Epithelial cell of esophagus (primary cell): Measurements from ENCODE around the gene SFMBT2.
A peak's percentile ranks its signal among the peaks of the same experiment; 100 is the strongest.
"Not testable (repeated sequence)": the region's sequence is repeated elsewhere in the genome, so short reads cannot be mapped to it uniquely, and the experiment has no call there.

ENCODE experiments used
- DNase-seq: peaks from one replicate; pipeline ENCODE4 v3.0.0; 2010; ENCODE audit warnings: low read depth
- H3K4me3 ChIP-seq: 2 replicates; pipeline ENCODE4 v1.5.1; 2011; ENCODE audit warnings: mild to moderate bottlenecking, low read length, control low read depth
- TF ChIP-seq, protein P1 (sequence below): IDR thresholded peaks from 2 replicates; pipeline ENCODE4 v1.5.1; 2011; ENCODE audit warnings: low read depth, mild to moderate bottlenecking, low read length, control low read depth, inconsistent platforms; ENCODE audit not compliant: insufficient read depth; ENCODE audit errors: missing control alignments

The SFMBT2 gene

DNA sequence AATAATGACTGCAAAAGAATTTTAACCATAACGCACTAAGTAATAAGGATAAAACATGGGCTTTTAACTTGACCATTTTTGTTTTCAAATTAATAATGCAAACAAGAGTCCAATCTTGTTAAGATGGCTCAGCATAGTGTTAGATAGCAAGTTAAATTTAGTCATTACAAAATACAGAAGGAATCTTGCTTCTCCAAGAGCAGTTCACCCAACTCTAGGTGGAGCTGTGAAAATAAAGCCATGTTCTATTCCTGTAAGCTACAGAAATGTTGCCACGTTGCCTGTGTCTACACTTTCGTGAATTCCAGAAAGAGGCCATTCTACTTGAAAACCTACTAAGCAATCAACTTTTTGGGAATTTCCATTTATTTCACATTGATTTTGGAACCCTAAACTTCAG lies 191.9 kb downstream of the SFMBT2 start:
- DNase-seq, result peak; percentile 2
- TF ChIP-seq, protein P1, sequence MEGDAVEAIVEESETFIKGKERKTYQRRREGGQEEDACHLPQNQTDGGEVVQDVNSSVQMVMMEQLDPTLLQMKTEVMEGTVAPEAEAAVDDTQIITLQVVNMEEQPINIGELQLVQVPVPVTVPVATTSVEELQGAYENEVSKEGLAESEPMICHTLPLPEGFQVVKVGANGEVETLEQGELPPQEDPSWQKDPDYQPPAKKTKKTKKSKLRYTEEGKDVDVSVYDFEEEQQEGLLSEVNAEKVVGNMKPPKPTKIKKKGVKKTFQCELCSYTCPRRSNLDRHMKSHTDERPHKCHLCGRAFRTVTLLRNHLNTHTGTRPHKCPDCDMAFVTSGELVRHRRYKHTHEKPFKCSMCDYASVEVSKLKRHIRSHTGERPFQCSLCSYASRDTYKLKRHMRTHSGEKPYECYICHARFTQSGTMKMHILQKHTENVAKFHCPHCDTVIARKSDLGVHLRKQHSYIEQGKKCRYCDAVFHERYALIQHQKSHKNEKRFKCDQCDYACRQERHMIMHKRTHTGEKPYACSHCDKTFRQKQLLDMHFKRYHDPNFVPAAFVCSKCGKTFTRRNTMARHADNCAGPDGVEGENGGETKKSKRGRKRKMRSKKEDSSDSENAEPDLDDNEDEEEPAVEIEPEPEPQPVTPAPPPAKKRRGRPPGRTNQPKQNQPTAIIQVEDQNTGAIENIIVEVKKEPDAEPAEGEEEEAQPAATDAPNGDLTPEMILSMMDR, result no peak
- no peak overlapping the region for H3K4me3 ChIP-seq

GRCh38 chr10:7212696-7213095 lies 198.1 kb downstream of the SFMBT2 start:
- not testable (repeated sequence) for DNase-seq, H3K4me3 ChIP-seq

DNA sequence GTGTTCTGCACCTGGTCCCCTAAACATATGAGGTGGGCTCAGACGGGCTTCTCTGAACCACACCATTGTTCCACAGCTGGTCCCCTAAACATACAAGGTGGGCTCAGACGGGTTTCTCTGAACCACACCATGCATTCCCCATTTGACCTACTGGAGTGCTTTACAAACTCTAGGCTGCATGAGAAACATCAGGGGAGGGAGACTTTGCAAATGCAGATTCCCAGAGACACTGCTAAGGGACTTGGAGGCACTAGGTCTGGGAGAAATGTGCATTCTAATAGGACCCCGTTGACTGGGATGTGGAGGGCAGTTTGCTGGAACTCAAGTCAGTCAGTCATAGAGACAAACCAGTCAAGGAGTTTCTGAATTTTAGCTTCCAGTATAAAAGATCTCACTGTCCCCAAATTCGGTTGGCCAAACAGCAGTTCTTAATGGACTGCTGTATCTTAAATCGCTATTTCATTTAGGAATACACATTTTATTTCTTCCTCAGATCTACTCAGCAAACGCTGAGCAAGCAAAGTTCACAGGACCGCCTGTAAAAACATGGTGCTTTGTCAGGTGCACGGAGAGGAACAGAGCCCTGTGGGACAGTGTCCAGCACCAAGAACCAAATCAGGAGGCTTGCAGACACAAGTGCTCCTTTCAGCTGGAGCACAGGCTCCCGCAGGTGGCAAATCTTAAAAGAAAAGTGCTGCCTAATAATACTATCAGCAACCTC lies 198.8 kb downstream of the SFMBT2 start:
- TF ChIP-seq, protein P1, result no peak
- H3K4me3 ChIP-seq, result no peak overlapping the region
- DNase-seq, result no peak

- TF ChIP-seq, protein P1, result no peak
- no peak for DNase-seq
- H3K4me3 ChIP-seq, result no peak overlapping the region
These were observed 200.3 kb downstream of the SFMBT2 start for GRCh38 chr10:7210516-7210915.

- no peak for DNase-seq
- TF ChIP-seq, protein P1, result no peak
- H3K4me3 ChIP-seq, result no peak overlapping the region
These were observed 201.4 kb downstream of the SFMBT2 start for GRCh38 chr10:7209458-7209857.

GRCh38 chr10:7206412-7207100 lies 204.3 kb downstream of the SFMBT2 start:
- DNase-seq, result no peak
- H3K4me3 ChIP-seq, result no peak overlapping the region
- TF ChIP-seq, protein P1, result no peak

- TF ChIP-seq, protein P1, result no peak
These were observed 205.2 kb downstream of the SFMBT2 start for GRCh38 chr10:7205656-7206055.

More at GRCh38 chr10:7205656-7206055, 205.2 kb downstream of the SFMBT2 start:
- H3K4me3 ChIP-seq, result no peak overlapping the region
- DNase-seq, result no peak
